ENCODE measurements around the gene TPM4.

Gene TPM4

GRCh38 chr19:16124953-16125352 lies 48.7 kb downstream of the TPM4 start:
- no peak for DNase-seq (ENCODE audit: low read depth in 2 of 3, low spot score in 2 of 3)

DNA sequence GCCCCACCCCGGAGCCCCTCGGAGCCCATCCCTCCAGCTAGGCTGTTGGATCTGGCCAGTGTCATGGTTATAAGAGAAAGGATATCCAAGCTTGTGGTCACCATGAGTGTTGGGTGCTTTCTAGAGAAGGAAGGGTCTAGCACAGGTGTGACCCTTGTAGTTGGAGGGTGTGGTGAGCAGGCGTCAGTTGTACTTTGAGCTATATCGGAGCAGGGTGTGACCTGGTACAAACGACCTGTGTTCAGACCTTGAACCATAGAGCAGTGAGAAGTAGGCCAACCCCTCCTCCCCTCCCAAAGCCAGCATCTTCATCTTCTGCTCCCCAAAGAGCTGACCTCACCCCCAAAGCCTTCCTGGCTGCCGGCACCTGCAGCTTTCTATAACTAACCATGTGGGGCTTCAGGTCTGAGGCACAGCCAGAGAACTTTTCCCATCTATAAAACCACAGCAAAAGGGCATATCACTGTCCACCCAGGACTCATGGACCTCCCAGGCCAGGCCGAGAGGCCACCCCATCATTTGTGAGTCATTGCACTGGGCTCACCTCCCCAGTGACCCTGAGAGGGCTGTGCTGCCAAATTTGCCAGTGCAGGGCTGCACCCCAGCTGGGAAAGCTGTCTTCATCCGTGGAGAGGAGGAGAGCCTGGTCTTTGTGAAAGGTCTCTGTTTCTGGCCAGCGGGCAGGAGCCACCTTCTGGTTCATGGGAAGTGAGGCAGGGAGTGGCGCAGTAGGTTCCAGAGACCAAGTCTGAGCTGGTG lies 49.6 kb downstream of the TPM4 start:
- no peak for DNase-seq (ENCODE audit: low read depth in 2 of 3, low spot score in 2 of 3)

DNA sequence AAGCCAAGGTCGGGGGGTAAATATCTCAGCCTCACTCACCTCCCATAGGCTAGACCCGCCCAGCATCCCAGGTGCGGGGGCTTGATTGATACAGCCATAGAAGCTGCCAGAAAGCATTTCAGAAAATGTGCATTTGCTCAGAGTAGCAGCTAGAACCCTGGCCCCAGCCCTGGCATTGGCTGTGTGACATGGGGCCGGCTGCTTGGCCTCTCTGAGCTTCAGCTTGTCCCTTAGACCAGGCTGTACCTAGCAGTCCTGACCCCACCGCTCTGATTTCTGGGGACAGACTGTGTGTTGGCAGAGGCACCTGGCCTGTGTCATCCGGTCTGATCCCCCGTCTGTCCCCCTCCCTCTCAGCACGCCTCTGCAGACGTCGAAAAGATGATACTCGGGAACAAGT lies 50.8 kb downstream of the TPM4 start:
- no peak for DNase-seq (ENCODE audit: low read depth in 2 of 3, low spot score in 2 of 3)

- no peak for DNase-seq (ENCODE audit: low read depth in 2 of 3, low spot score in 2 of 3)
Measured at GRCh38 chr19:16127776-16128371, 51.6 kb downstream of the TPM4 start.

DNA sequence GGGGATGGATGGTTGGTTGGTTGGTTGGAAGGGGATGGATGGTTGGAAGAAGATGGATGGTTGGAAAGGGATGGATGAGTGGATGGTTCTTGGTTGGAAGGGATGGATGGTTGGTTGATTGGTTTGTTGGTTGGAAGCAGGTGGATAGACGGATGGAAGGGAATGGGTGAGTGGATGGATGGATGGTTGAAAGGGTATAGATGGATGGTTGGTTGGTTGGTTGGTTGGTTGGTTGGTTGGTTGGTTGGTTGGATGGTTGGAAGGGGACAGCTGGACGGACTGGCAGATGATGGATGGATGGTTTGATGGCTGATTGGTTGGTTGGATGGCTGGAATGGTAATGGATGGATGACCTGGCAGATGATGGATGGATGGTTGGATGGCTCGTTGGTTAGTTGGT lies 55.4 kb downstream of the TPM4 start:
- no peak for DNase-seq (ENCODE audit: low read depth in 2 of 3, low spot score in 2 of 3)

DNA sequence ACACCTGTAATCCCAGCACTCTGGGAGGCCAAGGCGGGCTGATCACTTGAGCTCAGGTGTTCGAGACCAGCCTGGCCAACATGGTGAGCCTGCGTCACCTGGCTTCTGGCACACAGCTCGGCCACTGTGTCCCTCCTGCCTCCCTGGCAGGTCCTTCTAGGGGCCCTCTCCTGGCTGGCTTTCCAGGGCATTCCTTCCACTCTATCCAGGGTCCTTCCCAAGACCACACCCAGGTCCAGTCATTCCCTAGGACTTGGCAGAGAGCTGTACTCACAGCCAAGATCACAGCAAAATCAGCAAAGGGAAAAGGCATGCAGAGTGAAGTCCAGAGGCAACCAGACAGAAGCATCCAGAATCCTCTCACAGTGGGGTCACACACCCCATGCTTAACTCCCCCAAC lies 57.5 kb downstream of the TPM4 start:
- DNase-seq (ENCODE audit: low read depth in 2 of 3, low spot score in 2 of 3): no peak

DNA sequence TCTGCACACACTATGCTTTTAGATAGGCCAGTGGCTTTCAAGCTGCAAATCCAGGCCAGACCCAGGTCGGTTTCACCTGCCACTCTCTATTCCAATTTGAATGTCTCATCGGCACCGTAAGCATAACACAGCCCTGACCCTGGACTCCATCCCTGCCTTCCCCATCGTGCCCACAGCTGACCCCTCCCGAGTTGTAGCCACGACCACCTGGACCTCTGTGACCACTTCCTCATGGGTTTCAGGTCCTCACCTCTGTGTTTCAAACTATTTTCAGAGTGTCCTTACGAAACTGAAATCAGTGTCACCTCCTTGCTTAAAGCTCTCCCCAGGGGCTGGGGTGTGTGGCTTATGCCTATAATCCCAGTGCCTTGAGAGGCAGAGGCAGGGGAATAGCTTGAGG lies 58.2 kb downstream of the TPM4 start:
- DNase-seq (ENCODE audit: low read depth in 2 of 3, low spot score in 2 of 3): no peak

DNA sequence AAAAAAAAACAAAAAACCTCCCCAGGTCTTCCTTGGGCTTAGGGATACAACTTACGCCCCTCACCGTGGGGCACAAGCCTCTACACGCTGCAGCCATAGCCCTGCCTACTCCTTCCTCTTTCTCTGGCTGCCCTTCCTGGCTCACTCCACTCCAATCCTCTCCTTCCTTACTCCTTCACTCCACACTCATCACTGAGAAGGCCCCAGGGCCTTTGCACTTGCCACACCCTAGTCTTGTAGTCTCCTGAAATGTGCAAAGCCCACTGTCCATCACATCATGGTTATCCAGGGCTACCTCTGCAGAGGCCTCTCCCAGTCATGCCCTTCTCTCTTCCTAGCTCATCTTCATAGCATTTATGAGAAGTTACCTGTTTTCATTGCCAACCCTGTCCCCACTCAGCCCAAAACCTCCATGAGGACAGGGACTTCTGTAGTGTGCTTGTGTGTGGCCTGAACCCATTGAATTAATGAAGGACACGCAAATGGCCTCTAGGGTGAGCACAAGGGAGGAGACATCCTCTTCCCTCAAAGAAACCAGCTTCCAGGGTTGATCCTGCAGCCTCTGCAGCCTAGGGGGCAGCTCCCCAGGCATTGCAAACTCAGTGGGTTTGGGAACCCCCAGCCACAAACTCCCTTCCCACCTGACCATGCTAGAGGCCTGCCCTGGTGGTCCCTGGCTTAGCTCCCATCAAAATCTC lies 59.3 kb downstream of the TPM4 start:
- DNase-seq (ENCODE audit: low read depth in 2 of 3, low spot score in 2 of 3): no peak

DNA sequence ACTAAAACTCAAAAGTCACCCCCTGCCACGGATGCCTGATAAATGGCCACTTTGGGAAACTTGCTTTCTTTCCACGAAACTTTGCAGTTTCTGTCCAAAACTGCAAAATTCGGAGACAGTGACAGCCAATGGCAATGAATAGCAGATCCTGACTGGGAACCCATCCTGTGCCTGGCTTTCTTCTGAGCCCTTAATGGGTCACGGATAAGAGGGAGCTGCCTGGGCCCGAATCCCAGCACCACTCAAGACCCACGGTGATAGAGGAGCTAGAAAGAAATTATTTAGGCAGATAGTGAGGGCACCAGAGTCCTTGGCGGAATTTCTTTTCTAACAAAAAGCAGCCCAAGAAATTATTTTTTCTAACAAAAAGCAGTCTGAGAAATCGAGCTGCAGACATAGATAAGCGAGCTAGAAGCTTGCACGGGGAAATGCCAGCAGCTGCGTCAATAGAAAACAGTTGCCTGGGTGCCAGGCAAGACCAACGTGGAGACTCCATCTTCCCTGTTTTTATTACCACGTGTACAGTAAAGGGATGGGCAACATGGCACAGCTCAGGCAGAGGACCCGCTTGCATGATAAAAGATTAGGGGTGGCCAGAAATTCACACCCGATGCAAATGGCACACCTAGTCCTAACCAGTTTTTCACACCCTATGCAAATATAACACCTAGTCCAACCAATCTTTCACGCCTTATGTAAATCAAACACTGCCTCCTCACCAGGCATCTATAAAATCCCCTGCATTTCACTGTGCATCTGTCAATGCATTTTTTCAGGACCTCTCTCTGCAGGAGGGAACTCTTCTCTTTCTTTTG lies 60.1 kb downstream of the TPM4 start:
- no peak for DNase-seq (ENCODE audit: low read depth in 2 of 3, low spot score in 2 of 3)

DNA sequence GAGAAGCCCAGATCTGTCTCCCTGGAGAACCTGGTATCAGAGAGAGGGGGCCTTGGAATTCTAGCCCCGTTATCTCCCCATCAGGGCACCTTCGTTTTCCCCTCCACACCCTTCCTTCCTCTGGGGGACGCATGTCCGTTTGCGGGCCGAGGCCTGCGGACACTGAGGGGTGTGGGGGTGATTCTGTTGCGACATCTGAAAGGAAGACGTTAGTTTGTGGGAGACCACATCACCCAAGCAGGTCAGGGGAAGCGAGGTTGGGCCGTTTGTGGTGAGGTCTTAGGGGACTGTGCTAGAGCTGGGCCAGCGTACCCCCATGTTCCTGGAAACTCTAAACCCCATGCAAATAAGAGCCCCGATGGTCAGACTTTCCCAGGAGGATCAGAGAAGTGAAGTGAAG lies 63.5 kb downstream of the TPM4 start:
- no peak for DNase-seq (ENCODE audit: low read depth in 2 of 3, low spot score in 2 of 3)

GRCh38 chr19:16141043-16141442 lies 64.7 kb downstream of the TPM4 start:
- no peak for DNase-seq (ENCODE audit: low read depth in 2 of 3, low spot score in 2 of 3)

- DNase-seq (ENCODE audit: low read depth in 2 of 3, low spot score in 2 of 3): no peak
Measured at GRCh38 chr19:16142032-16142580, 65.8 kb downstream of the TPM4 start.

- peak in 2 of 3 experiments; percentile 43 to 52 for DNase-seq (ENCODE audit: low read depth in 2 of 3, low spot score in 2 of 3)
Measured at GRCh38 chr19:16143399-16144215, 67.3 kb downstream of the TPM4 start, which contains the start of gene HSH2D. Gene HSH2D, plus strand, starts transcription at chr19:16143685. Its CDS starts 5,066 bp downstream, at chr19:16148751.

- no peak for DNase-seq (ENCODE audit: low read depth in 2 of 3, low spot score in 2 of 3)
Measured at GRCh38 chr19:16144216-16144581, 67.9 kb downstream of the TPM4 start.

DNA sequence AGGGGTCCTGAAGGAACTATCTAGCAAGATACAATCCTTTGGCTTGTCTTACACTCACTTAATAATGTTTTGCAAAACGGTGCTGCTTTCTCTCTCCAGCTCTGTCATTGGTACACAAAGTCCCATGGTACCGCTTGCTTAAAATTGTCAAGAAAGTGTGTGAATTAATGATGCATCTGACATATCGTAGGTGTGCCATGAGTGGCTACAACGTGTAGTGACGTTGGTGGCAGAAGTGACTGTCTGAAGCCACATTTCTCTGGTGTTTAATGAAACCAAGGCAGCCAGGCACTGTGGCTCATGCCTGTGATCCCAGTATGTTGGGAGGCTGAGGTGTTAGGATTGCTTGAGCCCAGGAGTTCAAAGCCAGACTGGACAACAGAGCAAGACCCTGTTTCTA lies 69.8 kb downstream of the TPM4 start:
- DNase-seq (ENCODE audit: low read depth in 2 of 3, low spot score in 2 of 3): no peak

DNA sequence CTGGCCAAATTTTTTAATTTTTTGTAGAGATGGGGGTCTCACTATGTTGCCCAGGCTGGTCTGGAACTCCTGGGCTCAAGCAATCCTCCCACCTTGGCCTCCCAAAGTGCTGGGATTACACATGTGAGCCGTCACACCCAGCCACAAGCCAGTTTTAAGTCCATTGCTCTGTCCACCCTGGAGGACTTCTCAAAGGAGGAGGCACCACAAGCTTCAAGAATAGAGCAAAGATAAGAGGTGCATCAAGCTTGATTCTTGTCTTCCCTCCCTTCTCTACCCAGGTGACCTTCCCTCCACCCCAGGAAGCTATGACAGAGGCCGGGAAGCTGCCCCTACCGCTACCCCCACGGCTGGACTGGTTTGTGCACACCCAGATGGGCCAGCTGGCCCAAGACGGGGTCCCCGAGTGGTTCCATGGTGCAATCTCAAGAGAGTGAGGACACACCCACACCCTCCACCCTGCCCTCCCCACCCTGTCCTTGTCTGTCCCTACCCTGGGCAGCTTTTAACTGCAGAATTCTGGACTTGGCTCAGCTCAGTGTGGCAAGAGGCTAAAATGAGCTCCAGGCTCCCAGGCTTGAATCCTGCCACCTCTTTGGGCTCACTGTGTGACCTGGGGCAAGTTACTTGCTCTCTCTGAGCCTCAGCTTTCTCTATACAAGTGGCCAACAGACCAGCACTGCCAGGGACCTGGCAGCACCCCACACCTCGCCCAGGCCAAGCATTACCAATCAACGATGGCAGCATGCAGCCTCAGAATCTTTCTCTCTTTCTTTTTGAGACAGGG lies 72.3 kb downstream of the TPM4 start:
- DNase-seq (ENCODE audit: low read depth in 2 of 3, low spot score in 2 of 3): no peak
